HepG2 (cell line): Measurements from ENCODE around the gene ULBP1. TPM values are rescaled to one million over a fixed set of nuclear protein-coding genes. Genes with fewer than 3 reads are reported as not detected.
"Not testable (repeated sequence)": the region's sequence is repeated elsewhere in the genome, so short reads cannot be mapped to it uniquely, and the experiment has no call there.

Source experiments
- ATAC-seq: fragments of 200-7000 bp; cut with Tn5 transposase; 3 replicates; pipeline ENCODE4 v1.9.1; 2020; ENCODE audit warnings: mild to moderate bottlenecking, moderate library complexity
- BruUV-seq: library from RNA; stranded (reverse); fragments of 400-500 nt; replicated peaks from 2 replicates; lab custom pipeline; 2021; lab: Mats Ljungman, UMichigan
- CTCF ChIA-PET: fragments of 300-600 bp; formaldehyde crosslinking; extraction: SDS; loops from one replicate; lab custom pipeline; 2021; ENCODE audit warnings: low total read pairs, inconsistent platforms, low intra/inter-chr PET ratio; lab: Yijun Ruan, JAX
- POLR2A ChIA-PET: fragments of 350-600 bp; sonication (Branson Sonifier 250); formaldehyde crosslinking; loops from one replicate; lab custom pipeline; 2020; ENCODE audit warnings: antibody characterized with exemption, inconsistent platforms; lab: Yijun Ruan, JAX
- DNase-seq: peaks from one replicate; pipeline ENCODE4 v3.0.0-alpha.2; 2015; ENCODE audit warnings: low spot score
- FAIRE-seq: peaks from 3 replicates; lab custom pipeline; 2011; peaks lifted over from hg19 to GRCh38; lab: Jason Lieb, UNC
- H2AFZ ChIP-seq: one replicate; pipeline ENCODE4 v1.6.1; 2011; ENCODE audit warnings: low read length, inconsistent platforms
- H3K27ac ChIP-seq: fragments of 300-600 bp; 3 replicates; pipeline ENCODE4 v1.8.0; 2011; ENCODE audit warnings: mixed run types, mild to moderate bottlenecking, mixed read lengths, low read length, inconsistent platforms; ENCODE audit not compliant: insufficient read depth; ENCODE audit errors: extremely low read length
- H3K27me3 ChIP-seq, 2 experiments: fragments of 200-600 bp in 1 of 2; 2 replicates in 1 of 2; 3 replicates in 1 of 2; pipeline versions ENCODE4 v1.6.0 to v1.8.0; 2011; ENCODE audit warnings: low read length in 2 of 2, mild to moderate bottlenecking in 2 of 2, moderate library complexity in 2 of 2, inconsistent platforms in 1 of 2; ENCODE audit not compliant: insufficient read depth in 2 of 2, control insufficient read depth in 1 of 2
- H3K36me3 ChIP-seq, 2 experiments: fragments of 200-600 bp in 1 of 2; replicated peaks in 1 of 2; 2 replicates in 1 of 2; 3 replicates in 1 of 2; pipeline versions ENCODE4 v1.5.1 to v1.8.0; 2011; ENCODE audit warnings: low read length in 2 of 2, inconsistent platforms in 1 of 2; ENCODE audit not compliant: insufficient read depth in 2 of 2, control insufficient read depth in 1 of 2
- H3K4me1 ChIP-seq: 2 replicates; pipeline ENCODE4 v1.5.1; 2012; ENCODE audit warnings: low read length, inconsistent platforms; ENCODE audit not compliant: insufficient read depth
- H3K4me2 ChIP-seq: 2 replicates; pipeline ENCODE4 v1.6.0; 2011; ENCODE audit warnings: low read depth, low read length, inconsistent platforms
- H3K4me3 ChIP-seq, 3 experiments: fragments of 200-600 bp in 1 of 3; sonication (generic), shearing (Covaris generic) in 1 of 3; replicated peaks in 1 of 3; 2 replicates each; pipeline ENCODE4 v1.5.1; 2011 to 2016; ENCODE audit warnings: low read length in 3 of 3, inconsistent platforms in 2 of 3, low read depth in 2 of 3, mild to moderate bottlenecking in 2 of 3, control low read depth in 1 of 3, mixed read lengths in 1 of 3; ENCODE audit not compliant: insufficient read depth in 1 of 3
- H3K79me2 ChIP-seq: one replicate; pipeline ENCODE4 v1.6.1; 2011; ENCODE audit warnings: low read length, inconsistent platforms; ENCODE audit not compliant: insufficient read depth
- H3K9ac ChIP-seq: 2 replicates; pipeline ENCODE4 v1.6.0; 2011; ENCODE audit warnings: mild to moderate bottlenecking, low read depth, low read length, inconsistent platforms; ENCODE audit not compliant: insufficient read depth
- H3K9me3 ChIP-seq: 2 replicates; pipeline ENCODE4 v1.5.1; 2012; ENCODE audit warnings: mild to moderate bottlenecking, low read length
- H4K20me1 ChIP-seq: 2 replicates; pipeline ENCODE4 v1.6.0; 2011; ENCODE audit warnings: inconsistent platforms, mild to moderate bottlenecking, low read length, moderate library complexity; ENCODE audit not compliant: insufficient read depth
- ATM ChIP-seq: fragments of 450-650 bp; IDR thresholded peaks from 2 replicates; pipeline ENCODE4 v1.7.1; 2017; ENCODE audit warnings: mild to moderate bottlenecking, borderline replicate concordance
- KDM5B ChIP-seq: sonication (generic); formaldehyde crosslinking; IDR thresholded peaks from 2 replicates; pipeline ENCODE4 v1.4.0; 2020; ENCODE audit warnings: missing genetic modification reagents, mild to moderate bottlenecking, borderline replicate concordance
- ZNF576 ChIP-seq: sonication (generic); formaldehyde crosslinking; IDR thresholded peaks from 2 replicates; pipeline ENCODE4 v1.4.0; 2020; ENCODE audit warnings: mild to moderate bottlenecking, missing genetic modification reagents
- WGBS: methylation state at CpG from one replicate; pipeline ENCODE4 v1.1.6; 2017; ENCODE audit warnings: low lambda C conversion rate; 5-methylcytosine and 5-hydroxymethylcytosine counted together
- in situ Hi-C: cut with HindIII; loops from 2 replicates; pipeline ENCODE4 v1.10.0; 2017; ENCODE audit warnings: low pct_unique_long_range_greater_than_20kb; ENCODE audit not compliant: extremely low pct_ligation_motif_present
- intact Hi-C: fragments of 100-400 bp; cut with micrococcal nuclease; formaldehyde crosslinking; loops from one replicate; pipeline ENCODE4 v1.10.0; 2022; ENCODE audit not compliant: unreplicated experiment
- polyA plus RNA-seq, 8 experiments: library from polyadenylated mRNA; depleted of rRNA in 3 of 8; stranded (reverse) in 7 of 8; unstranded in 1 of 8; fragments of >200 nt; fragmentation: Illumina TruSeq in 4 of 8; extraction: Trizol in 4 of 8; gene quantifications; 2 replicates each; pipeline versions ENCODE4 v1.2.1 to v1.2.3, GENCODE V29; 2011 to 2016; ENCODE audit warnings: low read depth in 4 of 8, missing spikeins in 1 of 8, mixed read lengths in 1 of 8; ENCODE audit not compliant: insufficient read depth in 1 of 8
- total RNA-seq, 5 experiments: library from RNA; depleted of rRNA; stranded (reverse); fragments of >200 nt; fragmentation: Illumina TruSeq; extraction: Trizol; gene quantifications; 2 replicates each; pipeline ENCODE4 v1.2.3, GENCODE V29; 2016; ENCODE audit warnings: low read depth in 1 of 5
- TF ChIP-seq, protein P1 (sequence below): sonication (generic); formaldehyde crosslinking; IDR thresholded peaks from 2 replicates; pipeline ENCODE4 v1.9.0; 2021; ENCODE audit warnings: missing genetic modification reagents, borderline replicate concordance
- TF ChIP-seq, protein P2 (sequence below), 2 experiments: IDR thresholded peaks; 2 replicates each; pipeline ENCODE4 v1.6.1; 2011 to 2012; ENCODE audit warnings: low read length in 2 of 2, borderline replicate concordance in 1 of 2, low read depth in 1 of 2, mild to moderate bottlenecking in 1 of 2, moderate library complexity in 1 of 2

Gene ULBP1
- total and polyA plus RNA-seq, 2 of the 13 experiments (the other 11 are each of a cell fraction or from before 2014, with no cell fraction given) = 0.04 to 0.09 TPM

DNA sequence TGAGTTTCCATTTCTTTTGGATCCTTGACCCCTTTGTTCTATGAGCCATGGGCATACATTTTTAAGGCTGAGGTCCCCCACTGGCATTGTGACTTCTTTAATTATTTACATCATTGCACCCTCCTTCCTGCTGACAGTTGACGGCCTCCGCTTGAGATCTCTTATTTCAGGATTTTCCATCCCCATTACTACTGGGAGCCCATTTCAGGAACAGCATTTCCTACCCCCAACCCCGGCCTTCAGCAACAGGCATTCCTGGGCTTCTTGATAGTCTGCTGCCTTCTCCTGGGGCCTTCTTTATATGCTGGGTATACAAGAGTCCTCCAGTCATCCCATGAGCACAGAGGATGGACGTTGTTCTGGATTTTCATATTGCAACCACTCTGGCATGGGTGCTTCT is 3.8 kb downstream of the ULBP1 start (continued):
- TF ChIP-seq, protein P1, sequence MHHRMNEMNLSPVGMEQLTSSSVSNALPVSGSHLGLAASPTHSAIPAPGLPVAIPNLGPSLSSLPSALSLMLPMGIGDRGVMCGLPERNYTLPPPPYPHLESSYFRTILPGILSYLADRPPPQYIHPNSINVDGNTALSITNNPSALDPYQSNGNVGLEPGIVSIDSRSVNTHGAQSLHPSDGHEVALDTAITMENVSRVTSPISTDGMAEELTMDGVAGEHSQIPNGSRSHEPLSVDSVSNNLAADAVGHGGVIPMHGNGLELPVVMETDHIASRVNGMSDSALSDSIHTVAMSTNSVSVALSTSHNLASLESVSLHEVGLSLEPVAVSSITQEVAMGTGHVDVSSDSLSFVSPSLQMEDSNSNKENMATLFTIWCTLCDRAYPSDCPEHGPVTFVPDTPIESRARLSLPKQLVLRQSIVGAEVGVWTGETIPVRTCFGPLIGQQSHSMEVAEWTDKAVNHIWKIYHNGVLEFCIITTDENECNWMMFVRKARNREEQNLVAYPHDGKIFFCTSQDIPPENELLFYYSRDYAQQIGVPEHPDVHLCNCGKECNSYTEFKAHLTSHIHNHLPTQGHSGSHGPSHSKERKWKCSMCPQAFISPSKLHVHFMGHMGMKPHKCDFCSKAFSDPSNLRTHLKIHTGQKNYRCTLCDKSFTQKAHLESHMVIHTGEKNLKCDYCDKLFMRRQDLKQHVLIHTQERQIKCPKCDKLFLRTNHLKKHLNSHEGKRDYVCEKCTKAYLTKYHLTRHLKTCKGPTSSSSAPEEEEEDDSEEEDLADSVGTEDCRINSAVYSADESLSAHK (CRISPR knock-in tag) = no peak
- TF ChIP-seq ATM = no peak
- TF ChIP-seq, protein P2, sequence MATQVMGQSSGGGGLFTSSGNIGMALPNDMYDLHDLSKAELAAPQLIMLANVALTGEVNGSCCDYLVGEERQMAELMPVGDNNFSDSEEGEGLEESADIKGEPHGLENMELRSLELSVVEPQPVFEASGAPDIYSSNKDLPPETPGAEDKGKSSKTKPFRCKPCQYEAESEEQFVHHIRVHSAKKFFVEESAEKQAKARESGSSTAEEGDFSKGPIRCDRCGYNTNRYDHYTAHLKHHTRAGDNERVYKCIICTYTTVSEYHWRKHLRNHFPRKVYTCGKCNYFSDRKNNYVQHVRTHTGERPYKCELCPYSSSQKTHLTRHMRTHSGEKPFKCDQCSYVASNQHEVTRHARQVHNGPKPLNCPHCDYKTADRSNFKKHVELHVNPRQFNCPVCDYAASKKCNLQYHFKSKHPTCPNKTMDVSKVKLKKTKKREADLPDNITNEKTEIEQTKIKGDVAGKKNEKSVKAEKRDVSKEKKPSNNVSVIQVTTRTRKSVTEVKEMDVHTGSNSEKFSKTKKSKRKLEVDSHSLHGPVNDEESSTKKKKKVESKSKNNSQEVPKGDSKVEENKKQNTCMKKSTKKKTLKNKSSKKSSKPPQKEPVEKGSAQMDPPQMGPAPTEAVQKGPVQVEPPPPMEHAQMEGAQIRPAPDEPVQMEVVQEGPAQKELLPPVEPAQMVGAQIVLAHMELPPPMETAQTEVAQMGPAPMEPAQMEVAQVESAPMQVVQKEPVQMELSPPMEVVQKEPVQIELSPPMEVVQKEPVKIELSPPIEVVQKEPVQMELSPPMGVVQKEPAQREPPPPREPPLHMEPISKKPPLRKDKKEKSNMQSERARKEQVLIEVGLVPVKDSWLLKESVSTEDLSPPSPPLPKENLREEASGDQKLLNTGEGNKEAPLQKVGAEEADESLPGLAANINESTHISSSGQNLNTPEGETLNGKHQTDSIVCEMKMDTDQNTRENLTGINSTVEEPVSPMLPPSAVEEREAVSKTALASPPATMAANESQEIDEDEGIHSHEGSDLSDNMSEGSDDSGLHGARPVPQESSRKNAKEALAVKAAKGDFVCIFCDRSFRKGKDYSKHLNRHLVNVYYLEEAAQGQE (IDR thresholded peaks at IDR 0.05; ENCODE audit: borderline replicate concordance in 1 of 2, low read depth in 1 of 2, low read length in 2 of 2) = no peak
- no peak for TF ChIP-seq KDM5B (CRISPR knock-in tag)
- TF ChIP-seq ZNF576 (CRISPR knock-in tag) = no peak

DNA sequence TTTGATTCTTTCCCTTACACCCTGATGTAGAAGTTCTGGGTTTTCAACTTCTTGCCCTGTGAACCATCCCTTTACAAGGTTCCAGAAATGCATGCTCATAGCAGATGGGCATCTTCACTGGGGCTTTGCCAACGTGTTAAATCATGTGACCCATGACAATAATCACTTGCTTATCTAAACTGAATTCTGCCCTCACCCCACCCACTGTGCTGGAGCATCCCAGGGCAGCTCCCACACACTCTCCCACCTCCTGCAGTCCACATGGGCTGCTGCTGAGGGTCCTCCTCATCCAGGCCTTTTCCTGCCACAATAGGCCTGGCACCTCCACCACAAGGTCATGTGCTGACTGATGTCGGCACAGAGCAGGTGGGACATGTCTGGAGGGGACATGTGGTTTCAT is 4.3 kb downstream of the ULBP1 start:
- H3K36me3 ChIP-seq, ATAC-seq, H3K9ac ChIP-seq, H3K4me3 ChIP-seq, CTCF ChIA-PET, H4K20me1 ChIP-seq, H3K4me1 ChIP-seq, intact Hi-C loops, in situ Hi-C loops, FAIRE-seq, DNase-seq, H3K9me3 ChIP-seq, BruUV-seq, H3K79me2 ChIP-seq, H2AFZ ChIP-seq, H3K27ac ChIP-seq, H3K4me2 ChIP-seq, POLR2A ChIA-PET: not testable (repeated sequence)
- H3K27me3 ChIP-seq = peaks cover 5 to 42% of the 10 kb centered on the region in 2 experiments; a peak in 4 of 5 replicates
- WGBS = 0% methylated on average over 2 of the region's 2 CpGs

- H3K9ac ChIP-seq, intact Hi-C loops, H3K27ac ChIP-seq, DNase-seq, H4K20me1 ChIP-seq, H3K4me2 ChIP-seq, H3K4me3 ChIP-seq, ATAC-seq, H3K36me3 ChIP-seq, H3K9me3 ChIP-seq, H2AFZ ChIP-seq, POLR2A ChIA-PET, H3K4me1 ChIP-seq, CTCF ChIA-PET, H3K79me2 ChIP-seq, in situ Hi-C loops, BruUV-seq: not testable (repeated sequence)
- FAIRE-seq = peak; percentile 36
- peaks cover 5 to 45% of the 10 kb centered on the region in 2 experiments; a peak in 4 of 5 replicates for H3K27me3 ChIP-seq
- WGBS = 5% methylated on average over 2 of the region's 2 CpGs
Measured at GRCh38 chr6:149968909-149969308, 5.2 kb downstream of the ULBP1 start.
